RPMI7951 (cell line): ENCODE measurements around the gene HACE1. TPM values are rescaled to one million over a fixed set of nuclear protein-coding genes. Genes with fewer than 3 reads are reported as not detected.
A peak's percentile ranks its signal among the peaks of the same experiment; 100 is the strongest.
"Not testable (repeated sequence)": the region's sequence is repeated elsewhere in the genome, so short reads cannot be mapped to it uniquely, and the experiment has no call there.

Experiments used
- DNase-seq: peaks from one replicate; pipeline ENCODE4 v3.0.0-alpha.2; 2012; ENCODE audit warnings: low read depth
- total RNA-seq: library from RNA; depleted of rRNA; stranded (reverse); fragments of >200 nt; shearing (Covaris generic); gene quantifications from 2 replicates; pipeline ENCODE4 v1.2.3, GENCODE V29; 2014; rRNA removed

Gene HACE1, protein sequence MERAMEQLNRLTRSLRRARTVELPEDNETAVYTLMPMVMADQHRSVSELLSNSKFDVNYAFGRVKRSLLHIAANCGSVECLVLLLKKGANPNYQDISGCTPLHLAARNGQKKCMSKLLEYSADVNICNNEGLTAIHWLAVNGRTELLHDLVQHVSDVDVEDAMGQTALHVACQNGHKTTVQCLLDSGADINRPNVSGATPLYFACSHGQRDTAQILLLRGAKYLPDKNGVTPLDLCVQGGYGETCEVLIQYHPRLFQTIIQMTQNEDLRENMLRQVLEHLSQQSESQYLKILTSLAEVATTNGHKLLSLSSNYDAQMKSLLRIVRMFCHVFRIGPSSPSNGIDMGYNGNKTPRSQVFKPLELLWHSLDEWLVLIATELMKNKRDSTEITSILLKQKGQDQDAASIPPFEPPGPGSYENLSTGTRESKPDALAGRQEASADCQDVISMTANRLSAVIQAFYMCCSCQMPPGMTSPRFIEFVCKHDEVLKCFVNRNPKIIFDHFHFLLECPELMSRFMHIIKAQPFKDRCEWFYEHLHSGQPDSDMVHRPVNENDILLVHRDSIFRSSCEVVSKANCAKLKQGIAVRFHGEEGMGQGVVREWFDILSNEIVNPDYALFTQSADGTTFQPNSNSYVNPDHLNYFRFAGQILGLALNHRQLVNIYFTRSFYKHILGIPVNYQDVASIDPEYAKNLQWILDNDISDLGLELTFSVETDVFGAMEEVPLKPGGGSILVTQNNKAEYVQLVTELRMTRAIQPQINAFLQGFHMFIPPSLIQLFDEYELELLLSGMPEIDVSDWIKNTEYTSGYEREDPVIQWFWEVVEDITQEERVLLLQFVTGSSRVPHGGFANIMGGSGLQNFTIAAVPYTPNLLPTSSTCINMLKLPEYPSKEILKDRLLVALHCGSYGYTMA
- 10.9 and 11.1 TPM in 2 replicates for total RNA-seq

DNA sequence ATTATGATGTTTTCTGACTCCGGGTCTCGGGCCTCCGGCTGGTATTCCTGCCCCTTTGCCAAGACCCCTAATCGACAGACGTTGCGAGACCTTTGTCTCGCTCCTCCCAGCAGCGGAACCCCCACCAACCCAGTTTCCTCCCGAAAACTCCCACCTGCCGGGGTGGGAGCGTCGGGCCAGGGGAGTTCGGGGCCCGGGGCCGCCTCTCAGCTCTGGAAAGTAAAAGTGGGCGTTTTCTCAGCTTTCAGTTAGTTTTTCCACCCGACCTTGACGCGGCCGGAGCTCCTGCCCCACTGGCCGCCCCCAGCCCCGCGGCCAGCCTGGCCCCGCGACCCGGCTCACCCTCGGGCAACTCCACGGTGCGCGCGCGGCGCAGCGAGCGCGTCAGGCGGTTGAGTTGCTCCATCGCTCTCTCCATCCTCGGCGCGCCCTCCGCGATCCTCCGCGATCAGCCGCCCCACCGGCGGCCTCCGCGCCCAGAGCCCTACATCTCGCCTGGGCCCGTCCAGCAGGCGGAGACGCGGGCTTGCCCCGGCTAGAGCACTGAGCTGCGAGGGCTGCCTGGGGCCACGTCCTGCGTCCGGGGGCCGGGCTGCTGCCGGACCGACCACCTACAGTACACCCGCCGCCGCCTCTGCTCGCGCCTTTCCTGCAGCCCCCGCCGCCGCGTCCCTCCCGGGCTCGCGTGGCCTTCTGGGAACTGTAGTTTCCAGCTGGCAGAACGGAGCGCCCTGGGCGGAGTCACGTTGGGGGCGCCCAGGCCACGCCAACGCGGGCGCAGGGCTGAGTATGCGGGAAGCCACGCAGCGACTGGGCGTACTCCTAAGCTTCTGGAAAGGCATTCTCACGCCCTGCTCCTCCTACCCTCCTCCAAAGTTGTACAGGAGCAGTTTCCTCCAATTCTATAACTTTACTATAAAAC, at the start of gene HACE1:
Gene HACE1, minus strand, starts transcription at position 695 of the 922 bp plus-strand sequence. Its CDS starts 277 bp downstream, at position 418.
- peak; percentile 88 for DNase-seq

DNA sequence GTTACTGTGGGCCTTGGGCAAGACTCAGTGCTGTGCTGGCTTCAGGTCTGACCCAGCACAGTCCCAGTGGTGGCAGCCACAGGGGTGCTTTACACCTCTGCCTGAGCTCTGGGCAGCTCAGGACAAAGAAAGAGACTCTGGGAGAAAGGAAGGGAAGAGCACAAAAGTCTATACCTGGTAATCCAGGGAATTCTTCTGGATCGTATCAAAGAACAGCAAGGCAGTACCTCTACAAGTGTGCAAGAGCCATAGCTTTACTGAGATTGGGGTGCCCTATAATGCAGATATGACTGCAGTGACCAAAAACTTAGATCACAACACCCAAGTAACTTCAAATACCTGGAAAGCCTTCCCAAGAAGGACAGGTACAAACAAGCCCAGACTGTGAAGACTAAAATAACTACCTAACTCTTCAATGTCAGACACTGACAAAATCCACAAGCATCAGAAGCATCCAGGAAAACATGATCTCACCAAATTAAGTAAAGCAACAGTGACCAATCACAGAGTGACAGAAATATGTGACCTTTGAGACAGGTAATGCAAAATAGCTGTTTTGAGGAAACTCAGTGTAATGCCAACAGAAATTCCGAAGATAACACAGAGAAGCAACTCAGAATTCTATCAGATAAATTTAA, 49.3 kb upstream of the HACE1 start:
- DNase-seq = no peak

DNA sequence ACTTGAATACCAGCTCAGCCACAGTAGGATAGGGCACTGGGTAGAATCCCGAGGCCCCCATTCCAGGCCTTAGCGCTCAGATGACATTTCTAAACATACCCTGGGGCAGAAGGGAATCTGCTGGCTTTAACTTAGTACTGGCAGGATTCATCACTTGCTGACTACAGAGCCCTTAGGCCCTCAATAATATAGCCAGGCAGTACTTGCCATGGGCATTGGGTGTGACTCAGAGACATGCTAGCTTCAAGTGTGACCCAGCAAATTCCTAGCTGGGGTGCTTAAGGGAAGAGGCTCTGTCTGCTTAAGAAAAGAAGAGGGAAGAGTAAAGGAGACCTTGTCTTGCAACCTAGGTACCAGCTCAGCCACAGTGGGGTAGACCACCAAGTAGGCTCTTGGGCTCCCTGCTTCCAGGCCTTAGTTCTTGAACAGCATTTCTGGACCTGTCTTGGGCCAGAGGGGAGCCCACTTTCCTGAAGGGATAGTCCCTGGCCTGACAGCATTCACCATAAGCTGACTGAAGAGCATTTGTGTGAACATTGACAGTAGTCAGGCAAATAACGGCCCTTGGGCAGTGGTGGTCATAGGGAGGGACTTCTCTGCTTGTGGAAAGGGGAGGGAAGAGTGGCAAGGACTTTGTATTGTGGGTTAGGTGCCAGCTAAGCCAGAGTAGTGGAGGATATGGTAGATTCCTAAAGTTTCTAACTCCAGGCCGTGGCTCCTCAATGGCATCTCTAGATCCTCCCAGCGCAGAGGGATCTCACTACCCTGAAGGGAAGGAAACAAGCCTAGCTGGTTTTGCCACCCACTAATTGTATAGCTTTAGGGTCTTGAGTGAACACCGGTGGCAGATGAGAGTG, 48.5 kb upstream of the HACE1 start:
- peak; percentile 29 for DNase-seq

DNA sequence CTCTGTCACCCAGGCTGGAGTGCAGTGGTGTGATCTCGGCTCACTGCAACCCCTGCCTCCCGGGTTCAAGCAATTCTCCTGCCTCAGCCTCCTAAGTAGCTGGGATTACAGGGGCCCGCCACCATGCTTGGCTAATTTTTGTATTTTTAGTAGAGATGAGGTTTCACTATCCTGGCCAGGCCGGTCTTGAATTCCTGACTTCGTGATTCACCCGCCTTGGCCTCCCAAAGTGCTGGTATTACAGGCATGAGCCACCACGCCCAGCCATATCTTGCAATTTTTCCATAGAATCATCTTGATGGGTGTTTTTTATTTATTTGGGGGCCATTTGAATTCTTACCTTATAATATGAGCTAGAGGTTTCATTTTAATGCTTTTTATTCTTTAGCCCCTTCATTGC, 39.2 kb upstream of the HACE1 start:
- DNase-seq = not testable (repeated sequence)

DNA sequence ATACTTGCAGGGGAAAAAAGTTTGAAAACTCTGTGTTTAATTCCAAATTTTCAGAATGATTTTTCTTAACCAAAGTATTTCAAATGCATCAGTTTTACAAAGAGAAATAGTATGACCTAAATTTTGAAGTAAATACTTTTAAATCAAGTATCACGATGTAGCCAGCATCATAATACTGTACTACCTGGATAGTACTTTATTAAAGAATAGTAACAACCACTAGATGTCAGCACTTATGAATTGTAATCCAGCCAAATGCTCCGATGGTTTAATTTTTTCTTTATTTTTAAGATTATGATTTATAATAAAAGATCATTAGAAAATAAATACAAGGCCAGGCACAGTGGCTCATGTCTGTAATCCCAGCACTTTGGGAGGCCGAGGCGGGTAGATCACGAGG, 37.2 kb upstream of the HACE1 start:
- DNase-seq = no peak

DNA sequence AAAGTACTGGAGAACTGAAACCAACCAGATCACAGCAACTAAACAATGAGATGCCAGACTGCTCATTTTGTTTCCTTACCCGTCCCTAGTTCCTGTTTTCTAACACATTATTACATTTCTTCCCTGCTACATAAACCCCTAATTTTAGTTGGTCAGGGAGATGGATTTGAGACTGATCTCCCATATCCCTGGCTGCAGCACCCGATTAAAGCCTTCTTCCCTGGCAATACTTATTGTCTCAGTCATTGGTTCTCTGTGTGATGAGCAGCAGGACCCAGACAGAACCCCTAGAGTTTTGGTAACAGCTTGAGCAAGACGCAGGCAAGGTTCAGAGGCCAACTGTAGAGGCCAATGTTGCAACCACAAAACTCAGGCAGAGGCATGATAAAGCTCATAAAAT, 28.3 kb upstream of the HACE1 start:
- DNase-seq = no peak

DNA sequence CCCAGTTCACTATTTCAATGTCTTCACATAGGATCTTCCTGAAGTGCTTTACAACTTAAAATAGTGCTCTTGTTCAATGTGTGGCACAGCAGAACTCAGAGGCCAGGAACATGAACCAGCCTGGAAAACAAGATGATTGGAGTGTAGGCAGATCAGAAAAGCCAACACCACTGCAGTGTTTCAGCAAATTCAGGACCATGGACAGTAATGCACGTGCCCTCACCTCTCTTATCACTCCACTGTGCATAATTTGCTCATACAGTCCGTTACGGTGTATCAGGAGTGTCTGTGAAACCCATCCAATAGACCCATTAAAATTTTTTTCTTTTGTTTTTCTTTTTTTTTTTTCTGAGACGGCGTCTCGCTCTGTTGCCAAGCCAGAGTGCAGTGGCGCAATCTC, 27.6 kb upstream of the HACE1 start:
- DNase-seq = peak; percentile 55

DNA sequence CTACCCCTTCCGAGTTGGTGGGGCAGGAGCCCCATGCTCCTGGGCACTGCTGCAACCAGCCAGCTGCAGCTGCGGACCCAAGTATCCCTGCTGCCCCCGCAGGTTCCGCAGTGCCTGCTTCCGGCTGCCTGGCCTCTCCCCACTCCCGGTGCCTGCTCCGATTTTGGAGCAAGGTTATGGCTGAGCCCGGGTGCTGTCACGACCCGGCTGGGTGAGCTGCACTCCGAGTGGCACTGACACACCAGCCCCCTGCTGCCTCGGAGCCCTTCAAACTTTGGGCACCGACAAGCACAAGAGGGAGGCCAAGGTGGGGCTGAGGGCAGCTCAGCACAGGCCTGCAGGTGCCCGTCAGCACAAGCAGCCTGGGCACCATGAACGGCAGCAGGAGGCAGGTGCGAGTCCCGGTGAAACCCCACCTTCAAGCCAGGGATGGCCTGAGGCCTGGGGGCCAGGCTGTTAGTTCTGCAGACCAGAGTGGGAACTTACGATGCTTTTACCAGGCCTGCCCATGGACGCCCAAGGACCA, 25.9 kb upstream of the HACE1 start:
- no peak for DNase-seq

DNA sequence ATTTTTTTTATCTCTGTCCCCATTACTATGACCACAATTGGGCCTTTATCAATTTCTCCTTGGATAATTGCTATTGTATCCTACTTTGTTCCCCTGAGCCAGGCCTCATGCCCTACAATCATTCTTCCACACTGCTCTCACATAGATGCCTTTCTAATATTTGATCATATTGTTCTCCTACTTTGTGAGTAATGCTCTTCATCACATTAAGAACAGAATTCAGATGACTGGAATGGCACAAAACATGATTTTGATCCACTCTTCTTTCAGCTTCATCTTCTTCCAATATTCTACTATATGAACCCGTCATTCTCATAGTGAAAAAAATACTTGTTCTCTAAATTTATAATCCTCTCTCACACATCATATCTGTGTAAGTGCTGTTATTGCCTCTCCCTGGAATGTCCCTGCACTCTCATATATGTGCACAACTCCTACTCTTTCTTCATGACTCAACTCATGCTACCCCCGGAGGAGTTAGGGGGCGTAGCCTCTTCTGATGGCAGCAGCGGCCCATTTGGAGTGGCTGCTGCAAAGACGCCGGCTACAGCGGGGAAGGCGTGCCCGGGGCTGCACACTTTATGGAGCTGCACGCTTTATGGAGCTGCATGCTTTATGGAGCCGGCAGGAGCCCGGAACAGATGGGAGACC, 25.3 kb upstream of the HACE1 start:
- no peak for DNase-seq

DNA sequence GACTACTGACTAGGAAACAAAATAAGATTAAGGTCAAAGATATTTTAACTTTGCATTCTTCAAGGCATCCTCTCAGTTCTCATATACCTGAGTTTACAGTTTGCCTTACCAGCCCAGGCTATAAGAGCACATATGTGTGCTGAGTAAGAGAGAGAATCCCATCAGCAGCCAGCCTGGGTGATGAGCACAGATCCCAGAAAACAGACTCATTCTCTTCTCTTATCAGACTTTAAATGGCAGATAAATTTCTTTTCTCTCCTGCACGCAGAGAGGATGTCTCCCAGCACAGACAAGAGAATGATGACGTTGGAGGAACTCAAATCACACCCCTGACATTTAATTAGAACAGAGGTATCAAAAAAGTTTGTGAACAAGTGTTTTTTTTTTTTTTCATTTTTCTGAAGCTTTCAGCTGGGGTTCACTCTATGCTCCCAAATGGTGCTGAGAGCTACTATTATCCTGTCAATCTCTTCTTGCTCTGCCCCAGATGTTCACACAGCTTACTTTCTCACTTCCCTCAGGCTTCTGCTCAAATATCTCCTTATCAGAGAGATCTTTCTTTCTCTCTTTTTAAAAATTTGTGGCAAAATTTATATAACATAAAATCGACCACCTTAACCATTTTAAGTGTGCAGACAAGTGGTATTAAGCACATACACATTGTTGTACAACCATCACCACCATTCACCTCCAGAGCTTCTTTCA, 22.4 kb upstream of the HACE1 start:
- DNase-seq = no peak

DNA sequence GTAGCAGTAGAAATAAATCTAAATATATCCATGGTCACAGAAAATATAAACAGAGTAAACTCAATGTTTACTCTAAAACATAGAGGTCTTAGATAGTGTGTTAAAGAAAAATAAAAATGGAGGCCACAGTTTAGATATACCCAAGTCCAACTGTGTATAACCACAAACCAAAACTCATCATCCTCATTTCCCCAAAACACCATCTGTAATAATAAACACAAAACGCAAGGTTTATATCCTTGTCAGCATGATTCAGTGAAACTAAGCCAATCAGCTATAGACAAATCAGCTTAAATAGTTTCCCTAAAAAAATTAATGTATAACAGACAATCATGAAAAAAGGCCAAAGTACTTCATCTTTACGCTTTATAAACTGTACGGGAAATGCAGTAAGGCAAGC, 2.7 kb upstream of the HACE1 start:
- no peak for DNase-seq

DNA sequence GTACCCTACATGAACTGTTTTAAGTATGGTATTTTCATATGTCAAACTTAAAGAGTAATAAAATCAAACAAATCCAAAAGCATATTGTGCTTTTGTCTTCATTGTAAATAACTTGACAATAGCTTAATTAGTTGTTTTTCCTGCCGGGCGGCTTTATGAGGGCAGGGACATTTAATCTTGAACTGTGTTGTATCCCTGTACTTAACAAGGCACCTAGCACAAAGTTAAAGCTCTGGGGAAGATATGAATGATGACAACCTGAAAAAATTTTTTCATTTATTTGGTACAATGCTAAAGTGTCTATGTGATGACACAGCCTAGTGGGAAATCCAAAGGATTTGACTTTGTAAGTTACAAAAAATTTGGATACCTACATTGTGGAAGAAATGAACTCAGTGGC, 502 bp upstream of the HACE1 start:
- DNase-seq = no peak

DNA sequence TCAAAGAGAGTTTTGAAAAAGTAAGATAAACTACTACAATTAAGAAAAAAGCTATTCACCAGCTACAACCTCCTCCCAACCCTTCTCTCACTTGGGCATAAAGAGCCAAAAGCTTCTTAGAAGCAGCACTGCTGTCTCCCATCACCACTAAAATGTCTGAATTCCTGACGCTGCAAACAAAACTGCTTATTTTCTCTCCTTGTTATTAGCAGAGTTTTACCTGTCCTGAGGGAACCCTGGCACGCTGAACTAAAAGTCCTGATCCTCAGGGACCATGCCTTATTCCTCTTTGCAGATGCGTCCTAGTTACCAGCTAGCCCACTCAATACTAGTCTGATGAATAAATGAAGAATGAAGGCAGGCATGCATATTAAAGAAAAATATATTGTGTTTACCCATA, 1.1 kb downstream of the HACE1 start:
- no peak for DNase-seq

DNA sequence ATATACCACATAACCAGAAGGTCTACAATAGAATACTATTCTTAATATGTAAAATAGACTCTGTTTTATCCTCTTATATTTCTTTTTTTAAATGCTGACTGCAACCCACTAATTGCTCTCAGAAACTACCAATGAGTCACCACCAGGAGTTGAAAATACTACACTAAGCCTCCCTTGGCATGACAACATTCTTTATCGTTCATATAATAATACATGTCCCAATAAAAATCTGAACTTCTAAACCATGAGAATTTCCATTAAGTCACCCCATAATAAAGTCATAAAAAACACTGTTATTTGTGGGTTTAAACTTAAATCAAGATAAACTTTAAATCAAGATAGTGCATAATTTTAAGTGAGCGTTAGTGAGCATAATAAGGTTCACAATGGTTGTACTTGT, 4.2 kb downstream of the HACE1 start:
- DNase-seq = peak; percentile 11

DNA sequence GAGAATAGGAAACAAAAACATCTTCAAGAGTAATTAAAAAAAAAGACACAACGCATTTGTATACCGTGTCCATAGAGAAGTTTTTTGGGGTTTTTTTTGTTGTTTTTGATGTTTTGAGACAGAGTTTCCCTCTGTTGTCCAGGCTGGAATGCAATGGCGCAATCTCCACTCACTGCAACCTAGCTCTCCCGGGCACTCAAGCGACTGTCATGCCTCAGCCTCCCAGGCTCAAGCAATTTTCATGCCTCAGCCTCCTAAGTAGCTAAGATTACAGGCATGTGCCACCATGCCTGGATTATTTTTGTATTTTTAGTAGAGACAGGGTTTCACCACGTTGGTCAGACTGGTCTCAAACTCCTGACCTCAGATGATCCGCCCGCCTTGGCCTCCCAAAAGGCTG, 12.0 kb downstream of the HACE1 start:
- not testable (repeated sequence) for DNase-seq

DNA sequence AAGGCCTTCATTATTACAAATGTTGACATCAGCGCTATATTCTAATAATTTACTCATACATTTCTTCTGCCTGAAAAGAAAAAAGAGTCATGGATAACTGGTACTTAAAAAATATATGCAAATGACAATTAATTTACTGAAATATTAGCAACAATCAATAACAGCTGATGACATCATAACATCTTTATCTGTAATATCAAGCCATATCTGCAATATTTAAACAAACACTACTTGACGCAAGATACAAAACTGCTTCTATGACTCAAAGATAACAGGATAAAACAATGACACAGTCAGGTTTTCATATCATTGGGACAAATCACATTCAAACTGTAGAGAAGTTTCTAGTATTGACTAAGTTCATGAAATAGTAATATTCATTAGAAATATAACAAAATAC, 16.5 kb downstream of the HACE1 start:
- no peak for DNase-seq

DNA sequence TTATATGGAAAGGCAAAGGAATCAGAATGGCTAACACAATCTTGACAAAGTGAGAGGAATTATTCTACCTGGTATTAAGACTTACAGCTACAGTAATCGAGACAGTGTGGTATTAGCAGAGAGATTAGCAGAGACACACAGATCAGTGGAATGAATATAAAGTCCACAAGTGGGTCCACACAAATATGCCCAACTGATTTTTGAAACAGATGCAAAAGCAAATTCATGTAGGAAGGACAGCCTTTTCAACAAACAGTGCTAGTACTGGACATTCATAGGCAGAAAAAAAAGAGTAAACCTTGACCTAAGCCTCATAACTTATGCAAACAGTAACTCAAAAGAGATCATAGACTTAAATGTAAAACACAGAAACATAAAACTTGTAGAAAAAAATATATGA, 22.6 kb downstream of the HACE1 start:
- DNase-seq = no peak

DNA sequence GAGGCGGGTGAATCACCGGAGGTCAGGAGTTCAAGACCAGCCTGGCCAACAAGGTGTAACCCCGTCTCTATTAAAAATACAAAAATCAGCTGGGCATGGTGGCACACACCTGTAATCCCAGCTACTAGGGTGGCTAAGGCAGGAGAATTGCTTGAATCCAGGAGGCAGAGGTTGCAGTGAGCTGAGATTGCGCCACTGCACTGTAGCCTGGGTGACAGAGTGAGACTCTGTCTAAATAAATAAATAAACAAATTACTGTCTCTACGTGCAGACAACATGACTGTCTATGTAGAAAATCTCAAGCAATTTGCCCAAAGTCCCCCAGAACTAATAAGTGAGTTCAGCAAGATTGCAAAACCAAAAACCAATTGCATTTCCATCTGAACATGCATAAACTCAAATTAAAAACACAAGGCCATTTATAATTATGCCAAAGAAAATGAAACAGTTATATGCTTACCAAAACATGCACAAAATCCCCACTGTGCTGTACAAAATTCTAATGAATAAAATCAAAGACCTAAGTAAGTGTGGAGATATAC, 23.2 kb downstream of the HACE1 start:
- not testable (repeated sequence) for DNase-seq

DNA sequence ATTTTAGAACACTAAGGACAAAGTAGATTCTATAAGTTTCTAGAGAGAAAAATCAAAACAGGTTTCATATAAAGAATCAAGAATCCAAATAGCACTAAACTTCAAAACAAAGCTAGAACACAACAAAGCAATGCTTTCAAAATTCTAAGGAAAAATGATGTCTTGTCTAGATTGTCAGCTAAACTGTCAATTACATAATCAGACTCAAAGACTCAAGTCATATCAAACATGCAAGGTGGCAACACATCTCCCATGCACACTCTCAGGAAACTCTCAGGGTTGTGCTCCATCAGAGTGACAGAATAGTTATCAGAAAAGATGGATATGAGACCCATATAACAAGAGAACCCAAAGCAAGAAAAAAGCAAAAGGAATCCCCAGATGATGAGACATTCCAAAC, 23.9 kb downstream of the HACE1 start:
- no peak for DNase-seq
